ENCODE data around the gene EHD3. TPM values are rescaled to one million over a fixed set of nuclear protein-coding genes. Genes with fewer than 3 reads are reported as not detected.
"Not testable (repeated sequence)": the region's sequence is repeated elsewhere in the genome, so short reads cannot be mapped to it uniquely, and the experiment has no call there.

The EHD3 gene
- total and polyA plus RNA-seq, 11 donors, result 8.9 to 31.9 (median 24.0) TPM

DNA sequence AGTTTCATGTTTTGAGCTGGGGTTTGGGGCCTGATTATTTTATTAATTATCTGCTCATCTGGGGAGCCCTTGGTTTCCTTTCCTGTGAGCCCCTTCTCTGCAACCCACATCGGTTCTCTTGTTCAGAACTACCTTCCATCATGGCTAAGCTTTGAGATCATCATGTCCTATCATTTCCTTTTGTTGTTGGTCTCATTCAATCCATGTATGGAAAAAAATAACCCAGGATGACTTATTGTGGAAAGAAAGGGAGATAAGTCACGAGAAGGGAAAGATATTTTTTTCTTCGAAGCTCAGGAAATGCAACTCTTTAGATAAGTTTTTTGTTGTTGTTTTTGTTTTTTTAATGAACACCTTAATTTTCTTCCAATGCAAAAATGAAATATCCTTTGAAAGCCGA, 43.7 kb downstream of the EHD3 start:
- DNase-seq, result no peak
- Histone ChIP-seq H3K27ac (no peak overlapping the region), H3K27me3 (no peaks in the 10 kb centered on the region), H3K36me3 (no peaks in the 10 kb centered on the region), H3K4me3 (no peak overlapping the region), H3K4me1 (peaks cover 0 to 29% (median 7%) of the 10 kb centered on the region in 12 donors), H3K9me3 (no peaks in the 10 kb centered on the region)
- 45 to 54% (median 50%) methylated on average over 4 of the region's 4 CpGs for WGBS, 4 donors
- ATAC-seq, result no peak
- TF ChIP-seq CTCF (IDR thresholded peaks at IDR 0.05) (no peak), POLR2A (IDR thresholded peaks at IDR 0.05) (no peak)
- intact Hi-C loops (cut with DNase I), result loop anchor here in 3 of 10 donors (5.0 to 10.0 kb wide), 3 partner anchors 35 to 47 kb away; no protein-coding TSS in a partner anchor

DNA sequence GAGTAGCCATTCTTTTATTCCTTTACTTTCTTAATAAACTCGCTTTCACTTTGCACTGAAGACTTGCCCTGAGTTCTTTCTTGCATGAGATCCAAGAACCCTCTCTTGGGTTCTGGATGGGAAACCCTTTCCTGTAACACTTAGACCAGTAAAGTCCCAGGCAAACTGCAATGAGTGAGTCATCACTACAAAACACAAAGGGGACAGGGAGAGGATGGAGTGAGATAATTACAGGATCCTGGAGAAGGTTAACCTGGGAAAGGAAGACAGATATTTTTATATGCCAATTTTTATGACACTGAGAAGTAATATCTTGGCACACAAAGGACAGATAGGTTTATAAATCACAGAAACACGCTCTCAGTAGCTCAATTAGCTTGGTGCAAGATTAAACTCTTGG, 48.7 kb downstream of the EHD3 start:
- DNase-seq (no peak), ATAC-seq (peak in 2 of 4 donors; percentile 23 to 28)
- WGBS, 4 donors, result 71 to 85% (median 75%) methylated on average over 2 of the region's 2 CpGs
- H3K36me3 ChIP-seq, result no peaks in the 10 kb centered on the region
- H3K27ac ChIP-seq, result peak overlapping the region in 1 of 12 donors; percentile 7
- H3K27me3 ChIP-seq, result no peaks in the 10 kb centered on the region
- intact Hi-C loops (cut with DNase I), result no loop called here
- TF ChIP-seq CTCF (IDR thresholded peaks at IDR 0.05) (no peak), POLR2A (IDR thresholded peaks at IDR 0.05) (no peak)
- no peak overlapping the region for H3K4me3 ChIP-seq
- H3K4me1 ChIP-seq, result peaks cover 0 to 23% (median 7%) of the 10 kb centered on the region in 12 donors
- H3K9me3 ChIP-seq, result no peaks in the 10 kb centered on the region

DNA sequence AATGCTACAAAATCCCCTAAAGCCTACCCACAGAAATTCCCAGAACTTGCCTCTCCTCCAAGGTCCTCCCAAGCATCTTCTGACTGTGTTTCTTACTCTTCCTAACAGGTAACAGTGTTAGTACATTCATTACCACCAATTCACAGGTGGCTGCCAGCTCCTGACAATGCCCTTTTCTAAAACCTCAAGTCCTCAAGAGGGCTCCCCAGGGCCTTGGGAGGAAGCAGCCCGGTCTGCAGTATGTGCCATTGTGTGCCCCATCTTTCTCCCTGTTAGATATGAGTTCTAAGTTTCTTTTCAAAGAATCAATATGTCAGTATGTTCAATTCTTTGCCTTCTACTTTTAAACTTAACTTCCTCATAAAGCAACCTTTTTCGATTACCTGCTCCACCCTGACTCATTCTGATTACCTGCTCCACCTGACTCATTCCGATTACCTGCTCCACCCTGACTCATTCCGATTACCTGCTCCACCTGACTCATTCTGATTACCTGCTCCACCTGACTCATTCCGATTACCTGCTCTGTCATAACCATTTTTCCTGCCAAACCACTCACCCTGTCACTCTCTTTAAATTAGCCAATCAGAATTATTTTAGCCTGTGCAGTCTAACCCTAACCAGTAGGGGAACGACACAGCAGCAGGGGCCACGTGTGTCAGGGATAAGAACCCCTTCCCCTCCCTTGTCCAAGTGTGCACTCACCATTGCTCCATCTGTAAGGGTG, 49.4 kb downstream of the EHD3 start:
- H3K36me3 ChIP-seq; intact Hi-C loops (cut with DNase I); ATAC-seq; H3K27ac ChIP-seq; DNase-seq; H3K27me3 ChIP-seq; H3K9me3 ChIP-seq; H3K4me3 ChIP-seq: not testable (repeated sequence)
- peaks cover 0 to 23% (median 4%) of the 10 kb centered on the region in 12 donors for H3K4me1 ChIP-seq
- 79 to 94% (median 92%) methylated on average over 7 of the region's 7 CpGs for WGBS, 4 donors

DNA sequence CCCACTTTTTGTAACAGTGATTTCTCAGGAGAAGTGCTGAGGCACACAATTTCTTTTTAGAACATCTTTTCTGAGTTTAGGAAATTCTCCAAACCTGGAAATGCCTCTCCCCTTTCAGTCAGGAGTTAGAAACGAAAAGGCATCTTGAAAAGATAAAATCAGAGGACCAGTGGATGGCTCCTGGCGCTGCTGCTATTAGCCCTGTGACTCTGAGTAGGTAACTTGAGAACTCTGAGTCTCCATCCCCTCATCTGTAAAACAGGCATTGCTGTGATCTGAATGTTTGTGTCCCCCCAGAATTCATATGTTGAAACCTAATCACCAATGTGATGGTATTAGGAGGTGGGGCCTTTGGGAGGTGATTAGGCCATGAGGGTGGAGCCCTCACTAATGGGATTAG, 50.2 kb downstream of the EHD3 start:
- Histone ChIP-seq H3K4me3 (no peak overlapping the region), H3K9me3 (no peaks in the 10 kb centered on the region), H3K36me3 (no peaks in the 10 kb centered on the region), H3K27ac (no peak overlapping the region), H3K4me1 (peaks cover 0 to 21% (median 4%) of the 10 kb centered on the region in 12 donors), H3K27me3 (no peaks in the 10 kb centered on the region)
- 75 to 93% (median 83%) methylated on average over 2 of the region's 2 CpGs for WGBS, 4 donors
- DNase-seq (no peak), ATAC-seq (no peak)
- intact Hi-C loops (cut with DNase I), result no loop called here
- TF ChIP-seq CTCF (IDR thresholded peaks at IDR 0.05), result no peak
- no peak for TF ChIP-seq POLR2A (IDR thresholded peaks at IDR 0.05)
